ENCODE data around the gene KRT38. TPM values are rescaled to one million over a fixed set of nuclear protein-coding genes. Genes with fewer than 3 reads are reported as not detected.

The KRT38 gene
- total and polyA plus RNA-seq, 4 donors: not detected

- no peaks in the 10 kb centered on the region for H3K4me1 ChIP-seq (ENCODE audit: control insufficient read depth in 4 of 4, insufficient read depth in 4 of 4, low read length in 3 of 4)
- WGBS: 86% methylated on average over 9 of the region's 9 CpGs
Measured at GRCh38 chr17:41437769-41438168, 3.0 kb downstream of the KRT38 start.

GRCh38 chr17:41437254-41437653 lies 3.5 kb downstream of the KRT38 start:
- no peak overlapping the region for H3K4me3 ChIP-seq (ENCODE audit: low read depth in 1 of 3, low read length in 3 of 3)
- H3K9ac ChIP-seq (ENCODE audit: low read depth in 1 of 2, low read length in 2 of 2): no peak overlapping the region
- TF ChIP-seq YY1 (IDR thresholded peaks at IDR 0.05) (no peak), JUND (IDR thresholded peaks at IDR 0.05) (no peak), FOXA2 (IDR thresholded peaks at IDR 0.05) (no peak)
- H3K27me3 ChIP-seq (ENCODE audit: control insufficient read depth in 4 of 4, insufficient read depth in 4 of 4, low read length in 3 of 4): peaks cover 0 to 6% (median 0%) of the 10 kb centered on the region in 4 donors
- no peaks in the 10 kb centered on the region for H3K36me3 ChIP-seq (ENCODE audit: control insufficient read depth in 4 of 4, insufficient read depth in 3 of 4, low read depth in 1 of 4, low read length in 3 of 4)
- no peaks in the 10 kb centered on the region for H3K4me1 ChIP-seq (ENCODE audit: control insufficient read depth in 4 of 4, insufficient read depth in 4 of 4, low read length in 3 of 4)
- no peaks in the 10 kb centered on the region for H3K9me3 ChIP-seq (ENCODE audit: control insufficient read depth in 4 of 4, low read length in 3 of 4)
- 79% methylated on average over 7 of the region's 7 CpGs for WGBS
- no peak overlapping the region for H3K27ac ChIP-seq (ENCODE audit: low read depth in 1 of 2, low read length in 2 of 2)
- DNase-seq (ENCODE audit: low spot score): no peak

More at GRCh38 chr17:41437769-41438168, 3.0 kb downstream of the KRT38 start:
- TF ChIP-seq MAX (IDR thresholded peaks at IDR 0.05) (no peak), FOXA1 (IDR thresholded peaks at IDR 0.05) (no peak), HNF4G (IDR thresholded peaks at IDR 0.05) (no peak), JUND (IDR thresholded peaks at IDR 0.05) (no peak), GABPA (IDR thresholded peaks at IDR 0.05 in 1 of 2, conservative IDR thresholded peaks at IDR 0.05 in 1 of 2) (no peak), HNF4A (conservative IDR thresholded peaks at IDR 0.05) (no peak)
- H3K9me3 ChIP-seq (ENCODE audit: control insufficient read depth in 4 of 4, low read length in 3 of 4): no peaks in the 10 kb centered on the region
- no peak for DNase-seq (ENCODE audit: low spot score)
- H3K27ac ChIP-seq (ENCODE audit: low read depth in 1 of 2, low read length in 2 of 2): no peak overlapping the region
- H3K9ac ChIP-seq (ENCODE audit: low read depth in 1 of 2, low read length in 2 of 2): no peak overlapping the region
- peaks cover 0 to 6% (median 0%) of the 10 kb centered on the region in 4 donors for H3K27me3 ChIP-seq (ENCODE audit: control insufficient read depth in 4 of 4, insufficient read depth in 4 of 4, low read length in 3 of 4)
- no peak overlapping the region for H3K4me3 ChIP-seq (ENCODE audit: low read depth in 1 of 3, low read length in 3 of 3)
- H3K36me3 ChIP-seq (ENCODE audit: control insufficient read depth in 4 of 4, insufficient read depth in 3 of 4, low read depth in 1 of 4, low read length in 3 of 4): no peaks in the 10 kb centered on the region

GRCh38 chr17:41434415-41434814 lies 6.4 kb downstream of the KRT38 start:
- DNase-seq (ENCODE audit: low spot score): no peak
- Histone ChIP-seq H3K9ac (ENCODE audit: low read depth in 1 of 2, low read length in 2 of 2) (no peak overlapping the region), H3K36me3 (ENCODE audit: control insufficient read depth in 4 of 4, insufficient read depth in 3 of 4, low read depth in 1 of 4, low read length in 3 of 4) (no peaks in the 10 kb centered on the region), H3K27me3 (ENCODE audit: control insufficient read depth in 4 of 4, insufficient read depth in 4 of 4, low read length in 3 of 4) (peaks cover 0 to 3% (median 0%) of the 10 kb centered on the region in 4 donors), H3K27ac (ENCODE audit: low read depth in 1 of 2, low read length in 2 of 2) (no peak overlapping the region), H3K4me1 (ENCODE audit: control insufficient read depth in 4 of 4, insufficient read depth in 4 of 4, low read length in 3 of 4) (no peaks in the 10 kb centered on the region), H3K4me3 (ENCODE audit: low read depth in 1 of 3, low read length in 3 of 3) (no peak overlapping the region), H3K9me3 (ENCODE audit: control insufficient read depth in 4 of 4, low read length in 3 of 4) (no peaks in the 10 kb centered on the region)
- TF ChIP-seq FOXA2 (IDR thresholded peaks at IDR 0.05) (no peak), ZBTB33 (IDR thresholded peaks at IDR 0.05) (no peak), RXRA (IDR thresholded peaks at IDR 0.05) (no peak), SP1 (IDR thresholded peaks at IDR 0.05) (no peak), CTCF (IDR thresholded peaks at IDR 0.05; ENCODE audit: low read depth, low read length, missing input control) (no peak), EGR1 (IDR thresholded peaks at IDR 0.05; ENCODE audit: low read depth in 2 of 2) (no peak), MAX (IDR thresholded peaks at IDR 0.05) (no peak), GABPA (IDR thresholded peaks at IDR 0.05 in 1 of 2, conservative IDR thresholded peaks at IDR 0.05 in 1 of 2) (no peak), JUND (IDR thresholded peaks at IDR 0.05) (no peak), HNF4G (IDR thresholded peaks at IDR 0.05) (no peak), NR2F2 (IDR thresholded peaks at IDR 0.05) (no peak), RAD21 (IDR thresholded peaks at IDR 0.05) (no peak), HNF4A (conservative IDR thresholded peaks at IDR 0.05) (no peak), YY1 (IDR thresholded peaks at IDR 0.05) (no peak)
- WGBS: 69% methylated on average over 5 of the region's 5 CpGs
